ENCODE data around the gene KRTAP17-1.
A peak's percentile ranks its signal among the peaks of the same experiment; 100 is the strongest.
"Not testable (repeated sequence)": the region's sequence is repeated elsewhere in the genome, so short reads cannot be mapped to it uniquely, and the experiment has no call there.

The KRTAP17-1 gene

GRCh38 chr17:41315204-41315794, at the start of gene KRTAP17-1:
Gene KRTAP17-1 (minus strand): TSS chr17:41315710. CDS start chr17:41315650, 60 bp downstream.
- no peak for DNase-seq (ENCODE audit: low read depth)

- no peak for DNase-seq (ENCODE audit: low read depth)
These were observed 48.4 kb upstream of the KRTAP17-1 start for GRCh38 chr17:41363881-41364280.

DNA sequence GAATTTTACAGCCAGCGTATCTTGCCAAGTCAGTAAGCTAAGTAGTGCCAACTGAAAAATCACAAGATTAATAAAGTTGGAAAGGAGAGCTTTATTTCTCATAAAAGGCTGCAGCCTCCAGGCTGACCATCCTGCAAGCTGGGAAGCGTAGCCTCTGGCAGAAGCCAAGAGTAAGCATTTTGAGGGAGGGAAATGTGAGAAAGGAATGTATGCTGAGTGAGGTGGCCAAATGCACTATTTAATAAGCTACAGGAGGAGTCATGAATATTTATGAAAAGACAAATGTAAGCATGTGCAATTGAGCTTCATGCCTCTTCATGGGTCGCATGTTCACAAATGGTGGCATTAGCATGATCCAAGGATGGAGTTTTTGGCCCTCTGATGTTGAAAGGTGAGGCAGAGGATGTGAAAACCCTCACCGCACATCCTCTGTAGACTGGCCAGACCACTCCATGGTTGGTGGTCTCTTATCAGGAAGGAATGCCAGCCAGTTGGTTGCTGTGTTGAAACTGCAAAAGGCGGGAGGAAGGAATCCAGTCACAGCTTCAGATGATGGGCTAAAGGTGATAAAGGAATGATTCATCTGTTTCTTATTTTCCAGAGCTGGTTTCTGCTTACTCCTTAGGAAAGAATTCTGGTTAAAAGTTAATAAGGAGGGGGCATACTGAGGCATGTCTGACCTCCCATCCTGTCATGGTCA, 44.9 kb upstream of the KRTAP17-1 start:
- no peak for DNase-seq (ENCODE audit: low read depth)

DNA sequence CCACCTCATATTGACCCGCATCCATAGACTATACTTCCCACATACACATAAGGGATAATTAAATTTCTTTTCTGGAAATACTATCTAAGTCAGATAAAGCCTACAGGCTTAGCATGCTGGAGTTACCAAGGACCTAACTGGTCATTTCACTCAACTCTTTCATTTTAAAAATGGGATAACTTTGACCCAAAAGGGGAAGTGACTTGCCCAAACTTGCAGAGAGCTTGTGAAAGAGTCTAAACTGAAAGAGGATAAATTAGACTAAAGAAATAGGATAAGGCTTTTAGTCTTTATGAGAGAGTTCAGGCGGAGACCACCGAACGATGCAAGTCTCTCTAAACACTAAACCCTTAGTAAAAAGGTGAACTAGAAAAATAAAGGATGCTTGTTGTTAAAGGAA, 39.0 kb upstream of the KRTAP17-1 start:
- DNase-seq (ENCODE audit: low read depth), result no peak

DNA sequence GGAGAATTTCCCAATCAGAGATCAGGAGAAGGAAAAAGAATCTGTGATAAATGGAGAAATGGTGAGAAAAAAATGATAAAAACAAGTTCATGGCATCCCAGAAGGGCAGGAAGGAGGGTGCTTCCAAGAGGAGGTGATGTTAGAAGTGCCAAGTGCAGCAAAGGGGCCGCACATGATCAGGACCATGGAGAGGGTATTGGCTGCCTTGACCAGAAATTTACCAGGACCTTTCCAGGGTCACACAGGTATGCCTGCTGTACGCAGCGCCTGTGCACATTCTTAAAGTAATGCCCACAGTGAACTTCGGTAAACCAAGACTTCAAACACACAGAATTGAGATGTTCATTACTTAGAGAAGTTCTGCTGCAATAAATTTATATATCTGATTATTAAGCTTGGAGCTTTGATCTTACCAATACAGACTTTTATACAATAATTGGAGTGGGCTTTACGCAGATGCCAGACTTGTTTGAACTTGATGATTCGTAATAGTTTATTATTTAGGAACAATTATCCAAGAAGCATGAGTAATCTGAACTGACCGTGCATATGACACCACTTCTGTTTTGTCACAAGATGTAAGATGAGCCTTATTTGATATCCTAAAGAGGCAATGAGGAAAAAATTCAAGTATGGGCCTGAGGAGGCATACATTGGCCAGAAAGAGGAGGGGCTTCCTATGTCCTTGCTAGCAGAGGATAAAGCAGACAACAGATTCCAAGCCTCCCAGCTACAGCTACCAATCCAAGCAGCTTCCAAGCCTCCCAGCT, 37.3 kb upstream of the KRTAP17-1 start:
- DNase-seq (ENCODE audit: low read depth), result no peak

GRCh38 chr17:41351177-41351576, 35.7 kb upstream of the KRTAP17-1 start:
- no peak for DNase-seq (ENCODE audit: low read depth)

DNA sequence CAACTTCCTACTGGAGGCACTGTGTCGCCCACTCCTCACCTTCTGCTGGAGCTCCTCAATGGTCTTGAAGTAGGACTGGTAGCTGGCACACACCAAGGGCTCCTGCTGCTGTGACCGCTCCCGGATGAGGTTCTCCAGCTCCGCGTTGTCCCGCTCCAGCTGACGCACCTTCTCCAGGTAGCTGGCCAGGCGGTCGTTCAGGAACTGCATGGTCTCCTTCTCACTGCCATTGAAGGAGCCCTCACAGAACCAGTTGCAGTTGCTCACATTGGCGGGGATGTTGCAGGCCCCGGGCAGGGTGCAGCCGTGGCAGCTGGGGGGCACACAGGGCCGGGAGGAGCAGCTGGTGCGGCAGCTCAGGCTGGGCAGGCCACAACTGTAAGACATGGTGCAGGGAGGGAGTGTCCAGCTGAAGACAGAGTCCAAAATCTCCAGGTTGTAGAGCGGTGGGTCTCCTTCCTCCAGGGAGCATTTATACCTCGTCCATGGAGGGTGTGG, 34.9 kb upstream of the KRTAP17-1 start, which contains the start of gene KRT33A:
KRT33A (minus strand) TSS at position 448 of the 498 bp plus-strand sequence; CDS start at position 387, 61 bp downstream.
- DNase-seq (ENCODE audit: low read depth), result not testable (repeated sequence)

DNA sequence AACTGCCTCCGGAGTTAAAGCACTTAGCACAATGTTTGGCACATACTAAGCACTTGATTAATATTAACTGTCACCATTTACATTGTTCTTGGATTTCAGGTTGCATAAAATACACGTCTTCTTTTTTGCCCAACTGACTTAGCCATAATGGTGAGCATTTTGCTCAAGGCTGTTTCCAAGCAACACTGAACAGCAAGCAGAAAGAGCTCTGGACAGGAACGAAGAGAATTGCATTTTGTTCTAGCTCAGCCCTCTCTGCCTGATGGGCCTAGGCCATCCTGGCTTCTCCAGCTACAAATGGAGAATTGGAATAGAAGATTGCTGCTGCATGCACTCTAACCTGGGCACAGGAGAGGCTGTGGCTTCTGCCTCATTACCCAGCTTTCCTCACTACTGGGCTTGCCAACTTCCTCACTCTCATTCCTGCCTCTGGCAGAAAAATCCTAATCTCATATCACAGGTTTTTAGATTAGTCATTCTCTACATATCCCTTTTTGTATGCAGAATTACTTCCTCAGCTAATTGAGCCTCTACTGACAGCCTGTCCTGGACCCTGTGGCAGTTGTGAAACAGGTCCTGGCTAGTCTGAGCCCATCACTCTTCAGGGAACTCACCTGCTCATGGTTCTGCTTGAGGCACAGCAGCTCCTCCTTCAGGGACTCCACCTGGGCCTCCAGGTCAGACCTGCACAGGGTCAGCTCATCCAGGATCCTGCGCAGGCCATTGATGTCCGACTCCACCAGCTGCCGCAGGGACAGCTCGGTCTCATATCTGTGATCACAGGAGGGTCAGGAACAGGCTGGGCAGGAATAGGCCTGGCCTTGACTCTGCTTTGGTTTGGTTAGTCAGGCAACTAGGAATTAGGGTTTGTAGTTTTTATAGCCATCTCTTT, 32.6 kb upstream of the KRTAP17-1 start:
- no peak for DNase-seq (ENCODE audit: low read depth)

GRCh38 chr17:41346421-41346820, 30.9 kb upstream of the KRTAP17-1 start:
- not testable (repeated sequence) for DNase-seq (ENCODE audit: low read depth)

- DNase-seq (ENCODE audit: low read depth), result no peak
These were observed 30.5 kb upstream of the KRTAP17-1 start for GRCh38 chr17:41345992-41346391.

GRCh38 chr17:41343029-41343428, 27.5 kb upstream of the KRTAP17-1 start:
- DNase-seq (ENCODE audit: low read depth), result no peak

- DNase-seq (ENCODE audit: low read depth), result no peak
These were observed 25.7 kb upstream of the KRTAP17-1 start for GRCh38 chr17:41340934-41341861.

DNA sequence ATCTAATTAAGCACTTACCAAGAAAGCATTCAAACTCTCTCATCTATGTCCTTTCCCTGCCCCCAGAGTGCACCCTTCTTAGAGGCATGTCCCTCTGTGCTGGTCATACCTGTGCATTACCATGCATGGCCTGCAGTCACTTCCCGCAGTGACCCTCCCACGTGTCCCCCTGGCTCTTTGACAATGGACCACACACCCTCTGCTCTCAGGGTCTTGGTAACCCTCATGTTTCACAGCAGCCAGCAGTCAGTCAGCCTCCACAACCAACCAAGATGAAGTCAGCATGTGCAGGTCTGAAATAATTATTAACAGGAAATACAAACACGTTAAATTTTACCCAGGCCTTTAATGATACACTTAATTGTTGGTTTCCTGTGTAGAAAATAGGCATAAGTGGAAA, 25.0 kb upstream of the KRTAP17-1 start:
- DNase-seq (ENCODE audit: low read depth), result no peak

- DNase-seq (ENCODE audit: low read depth), result no peak
These were observed 24.2 kb upstream of the KRTAP17-1 start for GRCh38 chr17:41339571-41340172.

- DNase-seq (ENCODE audit: low read depth), result peak; percentile 83
These were observed 23.5 kb upstream of the KRTAP17-1 start for GRCh38 chr17:41338961-41339485.

GRCh38 chr17:41335747-41336146, 20.2 kb upstream of the KRTAP17-1 start:
- DNase-seq (ENCODE audit: low read depth), result no peak

DNA sequence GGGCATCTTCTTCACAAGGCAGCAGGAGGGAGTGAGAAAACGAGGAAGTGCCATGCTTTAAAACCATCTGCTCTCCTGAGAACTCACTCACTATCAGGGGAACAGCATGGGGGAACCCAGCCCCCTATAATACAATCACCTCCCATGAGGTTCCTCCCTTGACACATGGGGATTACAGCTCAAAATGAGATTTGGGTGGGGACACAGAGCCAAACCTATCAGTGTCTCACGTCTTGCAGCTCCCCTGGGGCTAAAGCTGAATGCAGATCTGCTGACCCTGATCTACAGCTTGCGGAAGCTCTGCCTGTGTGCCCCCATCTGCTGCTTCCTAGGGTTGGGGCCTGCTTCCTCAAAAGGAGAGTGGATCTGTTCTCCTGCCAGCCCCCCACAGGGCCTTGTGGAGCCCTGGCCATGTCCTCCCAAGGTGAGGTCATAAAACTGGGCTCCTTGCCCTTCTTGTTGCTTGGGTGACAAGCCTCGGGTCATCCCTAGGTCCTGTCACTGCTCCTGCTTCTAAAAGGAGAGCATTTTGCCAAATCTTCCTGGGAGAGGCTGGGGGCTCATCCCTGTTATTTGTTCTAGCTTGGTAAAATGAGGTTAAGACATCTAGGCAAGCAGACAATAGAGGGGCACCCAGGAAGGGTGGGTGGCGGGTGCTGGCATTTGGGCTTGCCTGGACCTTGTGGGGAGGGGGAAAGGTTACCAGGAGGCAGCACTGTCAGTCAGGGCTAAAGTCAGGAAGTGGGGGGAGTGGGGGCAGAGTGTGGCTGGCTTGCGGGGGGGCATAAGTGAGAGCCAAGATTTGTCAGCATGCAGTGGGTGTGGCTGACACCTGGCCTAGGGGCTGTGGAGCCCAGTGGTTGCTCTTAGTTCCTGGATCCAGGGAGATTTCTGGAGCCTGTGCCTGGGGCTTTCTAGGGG, 19.1 kb upstream of the KRTAP17-1 start:
- no peak for DNase-seq (ENCODE audit: low read depth)

DNA sequence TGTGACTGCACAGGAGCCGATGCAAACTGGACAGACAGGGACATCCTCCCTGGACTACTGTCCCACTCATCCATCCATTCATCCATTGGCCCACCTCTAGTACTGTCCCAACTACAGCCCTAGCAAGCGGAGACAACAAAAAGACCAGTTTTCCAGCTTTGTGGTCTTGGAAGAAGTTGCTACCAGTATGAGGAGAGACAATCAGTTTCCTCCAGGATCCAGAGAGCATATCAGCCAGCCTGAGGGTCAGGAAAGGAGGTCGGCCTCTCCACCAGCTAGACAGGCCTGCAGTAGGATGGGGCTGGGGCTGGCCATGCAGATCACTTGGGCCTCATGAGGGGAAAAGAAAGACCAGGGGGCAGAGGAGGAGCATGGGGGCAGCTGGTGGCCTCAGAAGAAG, 18.3 kb upstream of the KRTAP17-1 start:
- no peak for DNase-seq (ENCODE audit: low read depth)

GRCh38 chr17:41333098-41333497, 17.6 kb upstream of the KRTAP17-1 start:
- no peak for DNase-seq (ENCODE audit: low read depth)
